OCI-M1 (cell line): ENCODE results near the gene HLA-DPA1.
"Not testable (repeated sequence)": the region's sequence is repeated elsewhere in the genome, so short reads cannot be mapped to it uniquely, and the experiment has no call there.

Source experiments
- DNase-seq: peaks from one replicate; lab custom pipeline; 2025; lab: John Stamatoyannopoulos, UW

The HLA-DPA1 gene

GRCh38 chr6:33064723-33065122 is 8.7 kb downstream of the HLA-DPA1 start:
- no peak for DNase-seq

- DNase-seq, result not testable (repeated sequence)
Observed at GRCh38 chr6:33063435-33063834, 10.0 kb downstream of the HLA-DPA1 start.

- DNase-seq, result peak; percentile 88
Observed at GRCh38 chr6:33061987-33062386, 11.5 kb downstream of the HLA-DPA1 start.

GRCh38 chr6:33057222-33058150 is 16.0 kb downstream of the HLA-DPA1 start:
- no peak for DNase-seq

GRCh38 chr6:33053230-33053629 is 20.2 kb downstream of the HLA-DPA1 start:
- DNase-seq, result no peak

- no peak for DNase-seq
Observed at GRCh38 chr6:33052627-33053026, 20.8 kb downstream of the HLA-DPA1 start.

GRCh38 chr6:33050014-33050810 is 23.2 kb downstream of the HLA-DPA1 start:
- DNase-seq, result peak; percentile 63

- no peak for DNase-seq
Observed at GRCh38 chr6:33049323-33050013, 24.0 kb downstream of the HLA-DPA1 start.

- DNase-seq, result no peak
Observed at GRCh38 chr6:33040157-33040556, 33.3 kb downstream of the HLA-DPA1 start.

- DNase-seq, result no peak
Observed at GRCh38 chr6:33036535-33036934, 36.9 kb downstream of the HLA-DPA1 start.

GRCh38 chr6:33034554-33034953 is 38.9 kb downstream of the HLA-DPA1 start:
- no peak for DNase-seq

GRCh38 chr6:33030245-33030644 is 43.2 kb downstream of the HLA-DPA1 start:
- DNase-seq, result no peak

GRCh38 chr6:33029328-33030184 is 43.9 kb downstream of the HLA-DPA1 start:
- peak; percentile 81 for DNase-seq

- peak; percentile 45 for DNase-seq
Observed at GRCh38 chr6:33028220-33028849, 45.1 kb downstream of the HLA-DPA1 start.

GRCh38 chr6:33024521-33024920 is 48.9 kb downstream of the HLA-DPA1 start:
- no peak for DNase-seq

GRCh38 chr6:33023536-33023935 is 49.9 kb downstream of the HLA-DPA1 start:
- DNase-seq, result no peak

GRCh38 chr6:33021917-33022316 is 51.5 kb downstream of the HLA-DPA1 start:
- no peak for DNase-seq

GRCh38 chr6:33019372-33019771 is 54.1 kb downstream of the HLA-DPA1 start:
- no peak for DNase-seq

GRCh38 chr6:33018904-33019303 is 54.5 kb downstream of the HLA-DPA1 start:
- DNase-seq, result peak; percentile 94

- no peak for DNase-seq
Observed at GRCh38 chr6:33018418-33018817, 55.0 kb downstream of the HLA-DPA1 start.
